ENCODE data around the gene SGMS2.

Gene SGMS2

DNA sequence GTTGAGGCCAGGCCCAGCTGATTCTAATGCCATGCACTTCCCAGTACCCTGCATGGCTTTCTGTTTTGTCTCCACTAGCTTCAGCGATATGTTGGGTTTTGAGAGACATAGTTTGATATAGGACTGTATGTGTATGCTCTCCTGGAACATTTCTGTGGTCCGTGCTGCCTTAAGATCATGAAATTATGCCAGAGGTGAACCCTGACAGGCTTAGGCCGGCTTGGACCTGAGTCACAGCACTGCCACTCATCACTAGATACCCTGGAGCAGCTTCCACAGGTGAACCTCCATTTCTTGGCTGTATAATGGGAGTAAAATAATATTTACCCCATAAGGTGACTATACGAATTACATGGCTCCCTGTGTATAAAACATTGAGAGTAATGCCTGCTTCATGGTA lies 6.4 kb downstream of the SGMS2 start:
- no peak for DNase-seq

DNA sequence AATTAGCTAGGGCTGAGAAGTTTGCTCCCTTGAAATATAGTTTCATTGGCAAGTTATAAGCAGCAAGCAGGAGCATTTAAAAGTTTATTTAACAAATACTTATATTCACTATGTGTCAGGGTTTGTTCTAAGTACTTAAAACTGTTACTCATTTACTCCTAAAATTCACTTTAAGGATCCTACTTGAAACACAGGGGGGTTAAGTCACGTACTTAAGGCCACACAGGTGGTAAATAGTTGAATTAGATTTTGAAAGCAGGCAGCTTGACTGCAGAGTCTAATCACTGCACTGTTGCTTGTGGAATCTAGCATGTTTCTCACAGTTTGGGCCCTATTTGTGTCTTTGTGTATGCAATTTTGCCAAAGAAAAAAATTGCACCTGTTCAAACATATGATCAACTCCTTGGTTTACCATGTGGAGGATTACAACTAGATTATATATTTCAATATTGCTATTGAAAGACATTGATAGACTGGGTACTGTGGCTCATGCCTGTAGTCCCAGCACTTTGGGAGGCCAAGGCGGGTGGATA lies 7.6 kb downstream of the SGMS2 start:
- DNase-seq, result no peak

DNA sequence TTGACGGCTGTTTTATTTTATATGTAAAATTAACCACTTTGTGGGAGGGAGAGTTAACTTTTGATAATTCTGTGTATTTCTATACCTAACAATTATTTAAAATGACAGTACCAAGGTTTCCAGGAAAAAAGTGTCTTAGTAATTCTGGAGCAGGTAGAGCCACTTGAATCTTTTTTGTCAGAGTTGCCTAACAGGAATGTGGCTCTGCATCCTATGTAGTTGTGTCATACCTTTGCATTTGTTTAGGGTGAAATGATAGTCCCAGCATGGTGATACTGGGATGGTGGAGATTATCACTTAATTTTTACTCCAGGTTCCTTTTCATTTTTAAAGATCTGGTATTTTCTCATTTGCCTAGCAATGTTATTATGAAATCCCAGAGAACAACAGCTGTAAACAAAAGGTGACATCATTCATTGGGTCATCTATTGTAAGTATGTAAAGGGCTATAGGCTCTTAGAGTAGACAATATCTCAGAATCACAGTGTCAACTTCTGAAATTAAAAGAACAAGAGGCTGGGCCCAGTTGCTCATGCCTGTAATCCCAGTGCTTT lies 9.6 kb downstream of the SGMS2 start:
- DNase-seq, result no peak

DNA sequence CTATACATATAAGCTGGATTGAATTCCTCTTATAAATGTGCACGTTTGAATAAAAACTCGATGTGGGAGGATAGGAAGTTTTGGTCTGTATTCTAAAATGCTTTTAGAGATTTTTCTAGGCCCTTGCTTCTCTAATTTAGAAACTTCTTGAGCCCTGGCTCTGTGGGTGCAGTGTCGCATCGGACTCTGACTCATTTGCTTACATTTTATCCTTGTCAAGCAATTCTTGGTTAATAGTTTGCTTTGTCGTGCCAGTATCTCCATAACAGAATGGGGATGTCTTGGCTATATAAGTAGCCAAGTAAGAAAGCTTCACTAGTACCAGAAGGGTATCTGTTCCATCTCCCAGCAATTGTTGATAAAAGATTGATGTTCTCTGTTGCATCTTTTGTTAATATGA lies 10.7 kb downstream of the SGMS2 start:
- no peak for DNase-seq

DNA sequence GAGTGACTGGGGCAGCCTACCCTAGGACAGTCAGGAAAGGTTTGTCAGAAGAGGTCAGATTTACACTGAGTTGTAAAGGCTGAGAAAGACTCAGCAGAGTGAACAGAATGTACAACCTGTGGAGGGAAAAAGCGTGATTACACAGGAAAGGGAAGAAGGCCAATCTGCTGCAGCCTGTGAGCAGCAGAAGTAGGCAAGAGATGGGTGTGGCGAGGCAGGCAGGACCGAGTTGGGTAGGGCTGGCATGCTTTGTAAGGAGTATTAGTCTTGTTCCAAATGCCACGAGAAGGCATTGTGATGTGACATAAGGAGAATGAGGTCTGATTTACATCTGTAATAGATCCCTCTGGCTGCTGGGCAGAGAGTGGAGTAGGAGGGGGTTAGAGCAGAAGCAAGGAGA lies 12.6 kb downstream of the SGMS2 start:
- DNase-seq, result no peak

DNA sequence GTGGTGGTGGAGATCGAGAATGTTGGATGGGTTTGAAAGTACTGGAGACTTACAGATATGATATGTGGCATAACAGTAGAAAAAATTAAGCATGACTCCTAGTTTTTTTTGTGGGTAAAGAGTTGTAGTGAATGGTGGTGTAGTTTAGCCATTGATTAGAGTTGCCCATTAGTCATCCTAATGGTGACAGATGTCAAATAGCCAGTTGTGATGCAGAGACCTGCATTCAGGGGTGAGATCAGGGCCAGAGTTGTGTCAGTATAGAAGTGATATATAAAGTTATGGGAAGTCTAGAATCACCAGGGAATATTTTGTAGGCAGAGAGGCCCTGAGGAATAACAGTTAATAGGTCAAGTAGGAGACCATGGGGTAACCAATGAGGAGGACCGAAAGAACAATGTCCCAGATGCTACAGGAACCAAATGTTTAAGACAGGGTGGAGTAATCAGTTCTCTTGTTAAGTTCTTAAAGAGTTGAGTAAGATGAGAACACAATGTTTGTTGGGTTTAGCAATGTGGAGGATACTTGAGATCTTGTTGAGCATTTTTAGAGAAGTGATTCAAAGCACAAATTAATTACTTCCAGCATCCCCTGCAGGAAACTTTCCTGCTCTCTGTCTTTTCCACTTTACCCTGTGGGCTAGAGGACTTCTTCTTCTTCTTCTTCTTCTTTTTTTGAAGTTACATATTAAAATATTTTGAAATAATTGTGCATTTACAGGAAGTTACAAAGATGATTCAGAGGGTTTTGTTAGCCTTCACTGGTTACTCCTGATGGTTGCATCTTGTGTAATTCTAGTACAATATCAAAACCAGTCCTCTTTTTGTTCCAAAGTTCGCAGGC lies 13.3 kb downstream of the SGMS2 start:
- DNase-seq, result no peak

DNA sequence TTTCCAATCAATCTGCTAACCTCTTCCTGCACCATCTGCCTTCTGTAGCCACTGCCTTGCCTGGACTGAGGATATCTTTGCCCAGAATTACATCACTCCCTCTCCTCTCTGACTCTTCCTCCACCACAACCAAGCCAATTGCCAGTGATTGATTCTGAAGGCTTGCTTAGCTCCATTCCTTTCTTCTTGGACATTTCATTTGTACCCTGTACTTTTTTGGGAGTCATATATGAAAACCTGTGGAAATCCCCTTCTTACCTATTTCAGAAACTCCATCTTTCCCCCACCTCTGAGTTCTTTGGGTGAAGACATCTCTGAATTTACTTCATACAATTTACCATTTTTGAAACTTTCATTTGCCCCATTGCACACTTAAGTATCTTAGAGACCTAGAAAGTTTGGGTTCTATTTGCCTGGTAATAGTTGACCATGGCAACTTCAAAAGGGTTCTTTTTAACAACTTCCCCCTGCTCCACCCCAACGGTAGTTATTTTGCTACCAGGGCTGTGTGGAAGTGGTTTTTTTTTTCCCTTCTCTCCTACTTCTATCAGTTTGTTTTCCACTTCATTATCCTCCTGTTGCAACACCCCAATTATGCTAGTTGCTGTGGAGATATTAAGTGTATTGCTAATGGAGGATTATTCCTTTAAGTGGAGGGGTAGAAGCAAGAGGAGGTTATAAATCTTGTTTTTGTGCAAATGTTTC lies 14.3 kb downstream of the SGMS2 start:
- DNase-seq, result no peak

DNA sequence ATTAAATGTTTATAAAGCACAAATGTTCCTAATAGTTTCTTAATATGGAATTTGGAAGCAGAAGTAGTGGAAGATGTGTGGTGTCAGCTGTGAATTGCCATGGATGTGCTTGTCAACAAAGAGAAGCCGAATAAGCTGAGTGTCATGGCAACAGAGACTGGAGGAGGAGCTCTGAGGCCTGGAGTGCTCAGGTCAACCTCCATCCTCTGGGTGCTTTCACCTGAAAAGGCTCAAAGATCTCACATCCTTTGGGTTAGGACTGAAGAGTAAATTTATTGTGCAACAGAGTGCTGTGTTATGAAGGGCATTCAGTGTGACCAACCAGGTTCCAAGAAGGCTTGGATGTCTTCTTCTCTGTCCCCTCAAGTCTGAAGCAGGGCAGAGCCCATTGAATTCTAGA lies 18.7 kb downstream of the SGMS2 start:
- DNase-seq, result no peak

DNA sequence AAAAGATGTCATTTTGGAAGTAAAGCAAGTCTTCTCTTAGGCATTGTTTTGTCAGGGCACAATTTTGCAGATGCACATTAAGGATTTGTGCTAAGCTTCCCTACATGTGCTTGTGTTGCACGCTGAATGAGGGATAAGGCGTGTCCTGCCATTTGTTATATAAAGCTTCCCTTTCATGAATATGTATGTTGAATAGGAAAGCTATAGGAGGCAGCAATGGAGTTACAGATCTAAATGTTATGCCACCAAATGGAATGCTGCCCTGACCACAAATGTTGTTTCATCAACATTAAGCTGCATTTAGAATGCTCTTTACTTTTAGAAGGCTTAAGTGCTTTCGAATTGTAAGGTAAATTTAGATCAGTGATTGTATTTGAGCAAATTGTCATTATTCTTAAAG lies 20.9 kb downstream of the SGMS2 start:
- DNase-seq, result no peak

DNA sequence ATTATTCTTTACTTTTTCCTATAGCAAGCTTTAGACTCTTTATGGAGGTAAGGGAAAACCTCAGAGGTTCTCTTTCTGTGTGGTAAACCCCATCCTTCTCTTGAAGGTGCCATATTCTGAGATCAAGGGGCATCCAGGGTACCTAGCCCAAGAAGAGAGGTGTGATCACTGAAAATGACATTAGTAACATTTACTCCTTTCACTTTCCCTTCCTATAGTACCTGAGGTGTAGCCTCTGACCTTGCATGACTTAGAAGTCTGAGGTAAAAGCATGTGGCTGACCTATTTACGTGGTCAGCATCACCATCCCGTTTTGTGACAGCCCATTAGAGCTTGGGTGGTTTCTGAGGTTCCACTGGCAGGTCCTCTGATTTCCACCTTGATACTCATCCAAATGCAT lies 25.7 kb downstream of the SGMS2 start:
- DNase-seq, result no peak

DNA sequence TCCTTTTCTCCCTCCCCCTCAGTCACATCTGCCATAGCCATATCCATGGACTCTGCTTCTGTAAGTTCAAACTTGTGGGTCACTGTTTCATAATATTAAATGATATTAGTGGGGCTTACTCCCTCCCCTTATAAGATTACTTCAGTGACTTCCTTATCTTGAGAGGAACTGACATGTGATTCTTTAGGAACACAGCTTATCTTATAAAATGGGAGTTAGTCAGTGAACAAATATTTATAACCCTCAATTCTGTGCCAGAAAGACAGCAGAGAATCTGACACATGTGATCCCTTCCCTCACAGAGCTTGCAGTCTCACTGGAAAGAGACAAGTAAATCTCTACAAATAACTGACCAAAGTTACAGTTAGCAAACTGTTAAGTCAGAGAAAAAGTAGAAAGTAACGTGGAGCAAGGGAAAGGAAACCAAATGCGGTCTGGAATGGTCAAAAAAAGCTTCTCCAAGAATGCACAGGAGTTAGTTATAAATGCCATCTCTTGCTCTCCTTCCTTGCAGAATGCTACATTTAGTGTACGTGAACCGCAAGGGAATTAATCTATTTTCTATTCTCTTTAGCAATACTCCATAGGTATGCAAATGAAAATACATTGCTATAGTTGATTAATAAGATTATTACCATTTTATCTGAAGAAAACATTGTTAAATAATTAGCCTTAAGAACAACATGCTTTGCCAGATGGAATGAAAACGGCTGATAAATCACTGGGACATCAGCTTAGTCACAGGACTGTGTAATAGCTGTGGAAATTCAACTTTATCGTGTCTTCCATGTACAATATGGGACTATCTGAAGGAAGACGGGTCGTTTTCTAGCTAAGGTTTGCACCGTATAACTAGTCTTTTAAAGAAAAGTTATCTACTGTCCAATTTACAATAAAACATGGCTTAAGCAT lies 29.0 kb downstream of the SGMS2 start:
- DNase-seq, result no peak

DNA sequence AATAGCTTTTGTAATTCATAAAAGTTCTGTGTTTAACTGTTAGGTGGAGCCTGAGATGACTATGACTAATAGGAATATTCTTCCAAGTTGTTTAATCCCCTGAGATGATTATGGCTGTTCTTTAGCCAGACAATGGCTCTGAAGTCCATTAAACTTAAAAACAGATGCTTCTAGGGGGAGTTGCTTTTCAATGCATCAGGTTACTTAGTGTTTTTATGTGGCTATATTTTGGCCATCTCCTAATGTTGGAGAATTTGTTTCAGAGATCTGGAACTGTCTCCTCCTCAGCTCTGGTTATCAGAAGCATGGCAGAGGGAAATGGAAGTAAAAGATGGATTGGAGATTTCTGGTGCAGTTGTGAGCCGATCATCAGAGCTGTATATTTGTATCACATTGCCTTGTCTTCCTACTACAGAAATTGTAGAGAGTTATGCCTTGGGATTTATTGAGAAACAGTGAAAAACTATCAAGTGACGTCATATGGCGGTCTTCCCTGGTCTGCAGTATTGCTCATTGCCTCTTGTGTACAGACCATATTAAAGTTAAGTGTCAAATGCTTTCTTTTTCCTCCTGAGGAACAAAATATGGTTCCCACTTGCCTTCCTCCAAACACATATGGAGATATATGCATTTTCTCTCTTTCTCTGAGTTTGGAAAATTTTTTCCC lies 29.8 kb downstream of the SGMS2 start:
- no peak for DNase-seq

DNA sequence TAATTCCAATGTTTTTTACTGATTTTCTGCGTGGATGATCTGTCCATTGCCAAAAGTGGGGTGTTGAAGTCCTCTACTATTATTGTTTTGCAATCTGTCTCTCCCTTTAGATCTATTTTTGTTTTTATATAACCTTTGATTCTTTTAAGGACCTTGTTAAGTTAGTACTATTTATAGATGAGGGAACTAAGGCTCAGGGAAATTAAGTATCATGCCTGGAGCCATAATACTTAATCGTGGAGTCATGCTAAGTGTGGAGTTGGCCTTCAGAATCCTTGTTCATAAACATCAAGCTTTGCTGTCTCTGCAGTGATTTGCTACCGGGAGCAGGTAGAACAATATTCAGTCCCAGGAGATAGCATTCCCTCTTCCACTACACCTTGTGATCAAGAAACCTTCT lies 31.0 kb downstream of the SGMS2 start:
- no peak for DNase-seq

DNA sequence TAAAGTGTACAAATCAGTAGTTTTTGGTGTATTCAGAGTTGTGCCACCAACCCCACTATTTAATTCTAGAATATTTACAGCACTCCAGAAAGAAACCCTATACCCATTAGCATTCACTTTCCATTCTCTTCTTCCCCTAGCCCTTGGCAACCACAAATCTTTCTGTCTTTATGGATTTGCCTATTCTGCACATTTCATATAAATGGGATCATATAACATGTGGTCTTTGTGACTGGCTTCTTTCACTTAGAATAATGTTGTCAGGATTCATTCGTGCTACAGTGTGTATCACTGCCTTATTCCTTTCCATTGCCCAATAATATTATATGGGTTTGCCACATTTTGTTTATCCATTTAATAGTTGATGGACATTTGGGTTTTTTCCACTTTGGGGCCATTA lies 32.2 kb downstream of the SGMS2 start:
- no peak for DNase-seq

DNA sequence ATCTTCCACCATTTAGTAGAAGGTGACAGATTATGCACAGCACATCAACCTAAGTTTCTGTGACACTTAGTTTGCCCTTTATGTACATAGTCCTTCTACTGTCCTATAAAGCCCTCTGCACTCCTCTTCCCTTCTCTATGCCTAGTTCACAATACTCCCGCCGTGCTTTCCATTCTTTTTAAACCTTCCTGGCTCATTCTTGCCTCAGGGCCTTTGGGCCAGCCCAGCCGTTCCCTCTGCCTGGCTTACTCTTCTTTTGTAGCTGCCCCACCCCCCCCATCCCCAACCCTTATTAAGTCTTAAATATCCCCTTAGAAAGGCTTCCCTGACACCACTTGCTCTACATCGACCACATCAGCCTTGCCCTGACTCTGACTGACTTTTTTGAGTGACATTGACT lies 33.0 kb downstream of the SGMS2 start:
- no peak for DNase-seq

DNA sequence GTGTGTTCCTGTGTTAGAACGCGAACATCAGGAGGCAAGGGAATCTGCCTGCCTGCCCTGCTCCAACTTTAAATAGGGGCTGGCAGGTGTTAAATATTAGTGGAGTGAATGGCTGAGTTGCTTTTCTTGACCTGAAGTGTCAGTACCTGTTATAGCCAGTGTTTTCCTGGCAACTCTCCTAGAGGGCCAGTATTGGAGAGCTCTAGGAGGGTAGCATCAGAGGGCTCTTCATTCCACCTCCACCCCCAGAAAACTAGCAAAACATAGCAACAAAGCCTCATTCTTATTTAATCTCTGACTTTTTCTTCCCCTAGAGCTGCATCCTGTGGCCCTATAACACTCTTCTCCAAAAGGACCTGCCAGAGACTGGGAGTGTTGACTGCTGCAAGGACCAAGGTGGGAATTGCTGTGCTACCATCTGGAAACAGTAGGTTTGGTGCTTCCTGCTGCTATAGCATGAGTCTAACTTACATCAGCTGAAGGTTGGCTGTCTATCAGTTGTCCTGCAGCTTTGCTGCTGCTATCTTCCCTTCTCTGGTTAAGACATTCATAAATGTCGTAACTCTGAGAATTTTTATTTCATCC lies 33.5 kb downstream of the SGMS2 start:
- DNase-seq, result no peak

DNA sequence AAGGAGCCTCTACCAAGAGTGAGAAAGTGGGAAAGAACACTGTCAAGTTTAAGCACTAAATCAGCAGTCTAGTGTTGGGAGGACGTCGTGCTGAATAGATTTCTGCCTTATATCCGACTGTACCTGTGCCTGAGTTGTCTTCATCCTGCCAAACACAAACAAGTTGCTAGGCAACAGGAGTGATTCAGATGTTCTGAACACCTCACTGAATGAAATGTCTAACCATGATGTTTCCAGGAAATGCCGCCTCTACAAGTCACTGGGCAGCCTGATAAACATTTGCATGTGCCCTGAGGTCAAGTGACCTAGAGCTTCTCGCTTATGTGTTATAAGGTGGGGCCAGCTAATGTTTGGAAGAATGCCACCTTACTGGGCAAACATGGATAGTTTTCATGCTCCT lies 37.9 kb downstream of the SGMS2 start:
- no peak for DNase-seq

DNA sequence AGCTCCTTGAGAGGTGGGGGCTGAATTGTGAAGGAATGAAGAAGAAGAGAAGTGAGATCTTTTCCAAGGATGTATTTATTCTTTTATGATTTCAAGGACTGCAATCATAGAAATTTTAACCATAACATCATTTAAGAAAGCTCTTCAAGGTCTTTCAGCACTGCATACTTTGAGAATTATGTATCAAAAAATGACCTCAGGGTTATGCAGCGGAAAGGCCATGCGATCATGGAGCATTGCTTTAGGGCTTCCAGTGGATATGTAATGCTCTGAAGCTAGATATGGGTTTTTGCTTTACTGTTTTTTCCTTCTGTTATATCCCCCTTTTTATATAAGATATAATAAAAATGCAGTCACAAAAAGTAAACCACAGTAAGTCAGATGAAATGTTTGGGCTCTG lies 38.7 kb downstream of the SGMS2 start:
- DNase-seq, result no peak

DNA sequence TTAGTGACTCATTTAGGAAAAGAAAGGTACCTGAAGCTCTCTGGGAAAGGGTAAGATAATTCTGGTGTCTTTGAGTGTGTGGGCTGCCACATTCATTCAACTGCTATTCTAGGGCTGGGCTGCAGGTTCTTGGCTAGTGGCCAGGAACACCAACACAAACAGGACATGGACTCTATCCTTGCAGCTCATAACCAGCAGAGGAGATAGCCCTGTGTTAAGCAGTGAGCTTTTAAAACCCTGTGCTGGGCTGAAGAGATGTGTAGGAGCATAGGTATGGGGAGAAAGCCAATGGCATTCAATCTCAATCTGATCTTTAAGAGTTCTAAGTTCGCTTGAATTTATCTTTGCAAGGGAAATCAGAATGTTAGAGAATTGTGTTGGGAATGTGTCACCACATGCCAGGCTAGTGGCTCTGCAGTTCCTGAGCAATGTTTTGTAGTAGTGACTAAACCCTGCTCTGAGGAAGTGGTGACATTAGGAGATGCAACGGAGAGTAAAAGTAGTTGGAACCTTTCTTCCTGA lies 39.2 kb downstream of the SGMS2 start:
- no peak for DNase-seq

DNA sequence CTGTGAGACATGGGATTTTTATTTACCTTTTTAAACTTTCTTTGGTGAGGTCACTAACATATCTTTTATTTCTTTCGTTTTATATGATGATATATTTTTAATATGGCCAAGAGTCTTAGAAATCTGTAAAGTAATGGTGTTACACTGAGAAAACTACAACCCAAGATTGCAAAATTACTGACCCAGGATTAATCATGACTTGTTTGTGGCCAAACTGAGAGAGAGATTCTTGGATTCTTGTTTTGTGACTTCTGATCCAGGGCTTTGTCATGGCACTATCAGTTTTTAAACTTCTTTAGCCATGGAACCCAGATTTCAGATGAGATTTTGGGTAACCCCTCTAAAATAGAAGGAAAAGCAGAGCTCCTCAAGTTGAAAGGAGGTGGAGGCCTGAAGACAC lies 42.0 kb downstream of the SGMS2 start:
- DNase-seq, result no peak

DNA sequence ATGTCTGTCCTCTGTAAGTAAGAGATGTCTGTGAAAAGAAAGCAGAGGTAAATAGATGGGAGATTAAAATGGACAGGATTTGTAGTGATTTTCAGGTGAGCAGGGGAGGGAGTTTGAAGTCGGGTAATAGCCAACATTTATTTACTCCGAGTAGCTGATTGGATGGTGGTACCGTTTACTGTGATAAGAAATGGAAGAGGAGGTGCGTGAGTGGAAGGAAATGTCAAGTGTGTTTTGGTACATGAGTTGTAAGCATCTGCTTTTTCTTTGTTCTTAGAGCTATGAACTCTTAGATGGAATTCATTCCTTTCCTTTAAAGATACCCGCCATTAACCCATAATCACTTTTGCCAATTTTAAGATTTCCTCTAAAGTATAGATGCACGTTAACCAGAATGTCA lies 45.5 kb downstream of the SGMS2 start:
- DNase-seq, result no peak

Data from NCI-H1105 treated with DMSO at 0.1 percent for 48 hours (cell line).